NB4 (cell line): ENCODE data around the gene WSCD2.

Source experiments
- MAX ChIP-seq: IDR thresholded peaks from 2 replicates; pipeline ENCODE4 v1.6.1; 2011; ENCODE audit warnings: low read depth, low read length
- MYC ChIP-seq: IDR thresholded peaks from 2 replicates; pipeline ENCODE4 v1.6.1; 2011; ENCODE audit warnings: low read depth, low read length
- POLR2A ChIP-seq: IDR thresholded peaks from 2 replicates; pipeline ENCODE4 v1.6.1; 2011; ENCODE audit warnings: mild to moderate bottlenecking; ENCODE audit not compliant: insufficient read length; ENCODE audit errors: extremely low read depth

- TF ChIP-seq MAX = peak; percentile 62
- TF ChIP-seq POLR2A = no peak
- TF ChIP-seq MYC = no peak
These were observed 139.3 kb downstream of the WSCD2 start for GRCh38 chr12:108268397-108268796.
